PC-9 (cell line): ENCODE measurements around the gene ARHGEF37.

ENCODE experiments used
- EZH2 ChIP-seq: fragments of 200-600 bp; sonication (generic); IDR thresholded peaks from 2 replicates; pipeline ENCODE4 v1.8.0; 2017; ENCODE audit warnings: antibody characterized with exemption, low read depth
- TF ChIP-seq, protein P1 (sequence below): fragments of 200-600 bp; sonication (generic); conservative IDR thresholded peaks from 2 replicates; pipeline ENCODE4 v1.6.1; 2017; ENCODE audit warnings: mixed run types, antibody characterized with exemption, mild to moderate bottlenecking, moderate library complexity

DNA sequence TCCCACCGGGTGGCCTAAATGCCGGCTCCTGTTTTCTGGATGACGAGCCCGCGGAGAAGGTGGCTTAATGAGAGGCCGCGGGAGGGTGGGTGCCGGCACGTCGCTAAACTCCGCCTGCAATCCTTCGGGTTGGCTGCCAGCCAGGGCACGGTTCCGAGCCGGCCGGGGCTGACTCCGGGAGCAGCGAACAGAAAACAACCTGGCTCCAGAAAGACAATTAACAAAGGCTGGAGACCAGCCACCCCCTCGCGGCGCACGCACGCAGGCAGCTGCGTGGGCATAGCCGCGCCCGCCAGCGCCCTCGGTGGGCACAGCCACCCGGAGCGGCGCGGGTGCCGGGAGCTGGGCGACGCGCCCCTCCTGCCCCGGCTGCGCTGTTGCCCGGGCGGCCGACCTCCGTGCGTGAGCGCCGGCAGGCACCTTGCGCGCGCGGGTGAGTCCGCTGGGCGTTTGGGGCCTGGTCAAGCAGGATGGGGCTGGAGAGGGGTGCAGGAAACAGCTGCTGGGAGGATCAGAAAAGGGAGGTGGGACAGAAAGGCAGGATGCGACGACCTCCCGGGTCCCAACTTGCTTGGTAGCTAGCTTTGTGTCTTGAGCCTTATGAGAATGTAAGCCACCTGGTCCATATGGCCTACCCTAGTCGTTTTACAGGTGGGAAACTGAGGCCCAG, at the start of gene ARHGEF37:
- TF ChIP-seq, protein P1, sequence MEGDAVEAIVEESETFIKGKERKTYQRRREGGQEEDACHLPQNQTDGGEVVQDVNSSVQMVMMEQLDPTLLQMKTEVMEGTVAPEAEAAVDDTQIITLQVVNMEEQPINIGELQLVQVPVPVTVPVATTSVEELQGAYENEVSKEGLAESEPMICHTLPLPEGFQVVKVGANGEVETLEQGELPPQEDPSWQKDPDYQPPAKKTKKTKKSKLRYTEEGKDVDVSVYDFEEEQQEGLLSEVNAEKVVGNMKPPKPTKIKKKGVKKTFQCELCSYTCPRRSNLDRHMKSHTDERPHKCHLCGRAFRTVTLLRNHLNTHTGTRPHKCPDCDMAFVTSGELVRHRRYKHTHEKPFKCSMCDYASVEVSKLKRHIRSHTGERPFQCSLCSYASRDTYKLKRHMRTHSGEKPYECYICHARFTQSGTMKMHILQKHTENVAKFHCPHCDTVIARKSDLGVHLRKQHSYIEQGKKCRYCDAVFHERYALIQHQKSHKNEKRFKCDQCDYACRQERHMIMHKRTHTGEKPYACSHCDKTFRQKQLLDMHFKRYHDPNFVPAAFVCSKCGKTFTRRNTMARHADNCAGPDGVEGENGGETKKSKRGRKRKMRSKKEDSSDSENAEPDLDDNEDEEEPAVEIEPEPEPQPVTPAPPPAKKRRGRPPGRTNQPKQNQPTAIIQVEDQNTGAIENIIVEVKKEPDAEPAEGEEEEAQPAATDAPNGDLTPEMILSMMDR: no peak
- no peak for TF ChIP-seq EZH2
